Measurements from ENCODE around the gene CD200R1. TPM values are rescaled to one million over a fixed set of nuclear protein-coding genes. Genes with fewer than 3 reads are reported as not detected.

The CD200R1 gene
- total RNA-seq, 4 donors from 2014 or later, result 0.68 to 1.1 TPM; not detected in 2

GRCh38 chr3:112976001-112976400, 1.1 kb upstream of the CD200R1 start:
- H3K4me1 ChIP-seq, result peaks cover 0 to 4% (median 0%) of the 10 kb centered on the region in 4 donors
- in situ Hi-C loops (cut with MboI; ENCODE audit: low pct_ligation_motif_present in 1 of 4, low pct_unique_long_range_greater_than_20kb in 1 of 4, low sequenced_read_pairs in 3 of 4), result loop anchor here in 3 of 4 donors (10.0 to 25.0 kb wide), 5 partner anchors 241 to 864 kb away; partner anchors contain the start of genes CCDC80 (in 2 of the 3), ATG3 (in 1 of the 3) and SLC35A5 (in 1 of the 3)
- H3K27me3 ChIP-seq, result no peaks in the 10 kb centered on the region
- H3K4me3 ChIP-seq, result no peak overlapping the region
- peak overlapping the region in 1 of 4 donors; percentile 7 for H3K27ac ChIP-seq
- H3K9me3 ChIP-seq, result no peaks in the 10 kb centered on the region
- TF ChIP-seq, protein P1, sequence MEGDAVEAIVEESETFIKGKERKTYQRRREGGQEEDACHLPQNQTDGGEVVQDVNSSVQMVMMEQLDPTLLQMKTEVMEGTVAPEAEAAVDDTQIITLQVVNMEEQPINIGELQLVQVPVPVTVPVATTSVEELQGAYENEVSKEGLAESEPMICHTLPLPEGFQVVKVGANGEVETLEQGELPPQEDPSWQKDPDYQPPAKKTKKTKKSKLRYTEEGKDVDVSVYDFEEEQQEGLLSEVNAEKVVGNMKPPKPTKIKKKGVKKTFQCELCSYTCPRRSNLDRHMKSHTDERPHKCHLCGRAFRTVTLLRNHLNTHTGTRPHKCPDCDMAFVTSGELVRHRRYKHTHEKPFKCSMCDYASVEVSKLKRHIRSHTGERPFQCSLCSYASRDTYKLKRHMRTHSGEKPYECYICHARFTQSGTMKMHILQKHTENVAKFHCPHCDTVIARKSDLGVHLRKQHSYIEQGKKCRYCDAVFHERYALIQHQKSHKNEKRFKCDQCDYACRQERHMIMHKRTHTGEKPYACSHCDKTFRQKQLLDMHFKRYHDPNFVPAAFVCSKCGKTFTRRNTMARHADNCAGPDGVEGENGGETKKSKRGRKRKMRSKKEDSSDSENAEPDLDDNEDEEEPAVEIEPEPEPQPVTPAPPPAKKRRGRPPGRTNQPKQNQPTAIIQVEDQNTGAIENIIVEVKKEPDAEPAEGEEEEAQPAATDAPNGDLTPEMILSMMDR (IDR thresholded peaks at IDR 0.05), result no peak
- no peak for TF ChIP-seq POLR2AphosphoS5 (IDR thresholded peaks at IDR 0.05)
- TF ChIP-seq EP300 (IDR thresholded peaks at IDR 0.05; ENCODE audit: low read depth), result no peak
- no peak for TF ChIP-seq POLR2A (IDR thresholded peaks at IDR 0.05)
- DNase-seq, result no peak
- no peaks in the 10 kb centered on the region for H3K36me3 ChIP-seq
- intact Hi-C loops (cut with DNase I; ENCODE audit: low total_unique reads), result loop anchor here (5.0 to 10.0 kb wide), 2 partner anchors 334 to 391 kb away; partner anchors contain the start of gene CCDC80

DNA sequence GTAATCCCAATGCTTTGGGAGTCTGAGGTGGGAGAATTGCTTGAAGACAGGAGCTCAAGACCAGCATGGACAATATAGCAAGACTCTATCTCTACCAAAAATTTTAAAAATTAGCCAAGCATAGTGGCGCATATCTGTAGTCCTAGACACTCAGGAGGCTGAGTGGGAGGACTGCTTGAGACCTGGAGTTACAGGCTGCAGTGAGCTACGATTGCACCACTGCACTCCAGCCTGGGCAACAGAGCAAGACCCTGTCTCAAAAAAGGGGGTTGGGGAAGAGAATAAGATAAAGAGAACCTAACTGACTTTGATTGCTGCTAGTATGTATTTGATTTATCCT, 755 bp downstream of the CD200R1 start:
- intact Hi-C loops (cut with DNase I; ENCODE audit: low total_unique reads), result loop anchor here (10.0 kb wide), 1 partner anchor 389 kb away; no protein-coding TSS in a partner anchor
- H3K36me3 ChIP-seq, result no peaks in the 10 kb centered on the region
- peak overlapping the region; percentile 10 to 60 (median 32) for H3K27ac ChIP-seq
- H3K4me1 ChIP-seq, result peaks cover 0 to 4% (median 0%) of the 10 kb centered on the region in 4 donors
- 60 to 62% methylated on average over 1 to 2 of the region's 2 CpGs for WGBS, 2 donors (ENCODE audit: low coverage in 1 of 2)
- no peaks in the 10 kb centered on the region for H3K27me3 ChIP-seq
- no peak for DNase-seq
- H3K9me3 ChIP-seq, result no peaks in the 10 kb centered on the region
- in situ Hi-C loops (cut with MboI; ENCODE audit: low pct_ligation_motif_present in 1 of 4, low pct_unique_long_range_greater_than_20kb in 1 of 4, low sequenced_read_pairs in 3 of 4), result loop anchor here in 2 of 4 donors (10.0 kb wide), 2 partner anchors 239 to 329 kb away; partner anchors contain the start of gene CCDC80 (in 1 of the 2)
- TF ChIP-seq POLR2AphosphoS5 (IDR thresholded peaks at IDR 0.05) (no peak), EP300 (IDR thresholded peaks at IDR 0.05; ENCODE audit: low read depth) (no peak), POLR2A (IDR thresholded peaks at IDR 0.05) (no peak)
- TF ChIP-seq, protein P1 (IDR thresholded peaks at IDR 0.05), result no peak
- H3K4me3 ChIP-seq, result peak overlapping the region in 1 of 4 donors; percentile 29

DNA sequence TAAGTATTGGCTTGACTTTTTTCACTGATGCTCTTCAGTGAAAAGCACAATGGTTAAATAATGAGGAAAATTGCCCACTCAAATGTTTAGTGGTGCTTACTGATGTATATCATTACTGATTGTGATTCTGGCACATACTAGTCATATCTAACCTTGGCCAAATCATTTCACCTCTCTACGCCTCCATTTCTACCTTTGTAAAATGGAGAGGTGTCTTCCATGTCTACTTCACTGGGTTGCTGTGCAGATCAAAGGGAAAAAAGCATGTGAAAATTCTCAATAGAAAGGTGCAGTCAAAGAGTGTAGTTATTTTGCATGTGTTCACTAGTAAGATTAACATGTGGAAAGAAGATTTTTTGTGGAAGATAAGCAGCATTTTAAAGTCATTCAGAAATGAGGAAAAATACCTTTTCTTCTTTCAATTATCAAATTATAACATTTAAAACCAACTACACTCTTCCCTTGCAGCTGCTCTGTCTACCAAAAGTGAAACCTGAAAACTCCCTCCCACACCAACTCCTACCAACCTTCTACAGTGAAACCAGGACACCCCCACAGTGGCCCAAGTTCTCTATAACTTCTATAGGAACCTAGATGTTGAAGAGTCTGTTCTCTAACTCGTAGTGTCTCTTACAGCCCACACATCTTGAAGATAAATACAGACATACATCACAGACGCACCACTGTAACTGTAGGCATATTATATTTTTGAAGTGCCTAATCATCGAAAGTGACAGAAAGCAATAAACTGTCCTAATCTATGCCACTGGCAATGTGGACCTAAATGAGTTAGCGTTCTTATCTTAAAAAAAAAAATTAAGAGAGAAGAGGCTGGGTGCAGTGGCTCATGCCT, 1.4 kb downstream of the CD200R1 start:
- peak; percentile 24 for DNase-seq
- intact Hi-C loops (cut with DNase I; ENCODE audit: low total_unique reads), result loop anchor here (10.0 kb wide), 1 partner anchor 389 kb away; no protein-coding TSS in a partner anchor
- WGBS, 2 donors (ENCODE audit: low coverage in 1 of 2), result 53 to 62% methylated on average over 5 of the region's 5 CpGs
- Histone ChIP-seq H3K4me3 (peak overlapping the region in 1 of 4 donors; percentile 29), H3K27ac (peak overlapping the region in 3 of 4 donors; percentile 19 to 60 (median 45)), H3K9me3 (no peaks in the 10 kb centered on the region), H3K36me3 (no peaks in the 10 kb centered on the region), H3K4me1 (peaks cover 0 to 4% (median 0%) of the 10 kb centered on the region in 4 donors), H3K27me3 (no peaks in the 10 kb centered on the region)
- TF ChIP-seq POLR2AphosphoS5 (IDR thresholded peaks at IDR 0.05) (no peak), POLR2A (IDR thresholded peaks at IDR 0.05) (no peak), EP300 (IDR thresholded peaks at IDR 0.05; ENCODE audit: low read depth) (no peak)
- TF ChIP-seq, protein P1 (IDR thresholded peaks at IDR 0.05), result no peak
- in situ Hi-C loops (cut with MboI; ENCODE audit: low pct_ligation_motif_present in 1 of 4, low pct_unique_long_range_greater_than_20kb in 1 of 4, low sequenced_read_pairs in 3 of 4), result loop anchor here in 2 of 4 donors (10.0 kb wide), 2 partner anchors 239 to 329 kb away; partner anchors contain the start of gene CCDC80 (in 1 of the 2)

DNA sequence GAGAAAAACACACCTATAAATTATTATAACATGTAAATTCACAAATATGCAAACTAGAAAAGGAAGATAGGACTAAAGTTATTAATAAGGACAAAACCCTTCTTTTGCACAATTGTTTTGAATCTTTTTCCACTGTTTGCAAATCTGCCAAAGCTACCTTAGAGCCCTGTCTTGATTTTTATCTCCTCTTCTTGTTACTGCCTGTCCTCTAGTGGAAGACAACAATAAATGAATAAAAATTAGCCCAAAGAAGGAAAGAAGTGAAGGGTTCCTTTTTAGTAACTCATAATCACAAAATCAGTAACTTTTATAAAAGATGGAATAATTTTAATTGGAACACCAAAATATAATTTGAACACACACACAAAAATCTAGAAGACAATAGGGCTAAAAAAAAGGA, 2.7 kb downstream of the CD200R1 start:
- in situ Hi-C loops (cut with MboI; ENCODE audit: low pct_ligation_motif_present in 1 of 4, low pct_unique_long_range_greater_than_20kb in 1 of 4, low sequenced_read_pairs in 3 of 4), result loop anchor here in 2 of 4 donors (10.0 kb wide), 2 partner anchors 237 to 327 kb away; partner anchors contain the start of gene CCDC80 (in 1 of the 2)
- H3K4me1 ChIP-seq, result peaks cover 0 to 3% (median 0%) of the 10 kb centered on the region in 4 donors

More for the DNA sequence above, 2.7 kb downstream of the CD200R1 start:
- no peaks in the 10 kb centered on the region for H3K27me3 ChIP-seq
- intact Hi-C loops (cut with DNase I; ENCODE audit: low total_unique reads), result loop anchor here (10.0 kb wide), 1 partner anchor 387 kb away; no protein-coding TSS in a partner anchor
- DNase-seq, result no peak
- H3K9me3 ChIP-seq, result no peaks in the 10 kb centered on the region
- H3K4me3 ChIP-seq, result no peak overlapping the region
- H3K27ac ChIP-seq, result no peak overlapping the region
- no peaks in the 10 kb centered on the region for H3K36me3 ChIP-seq
- TF ChIP-seq POLR2AphosphoS5 (IDR thresholded peaks at IDR 0.05) (no peak), POLR2A (IDR thresholded peaks at IDR 0.05) (no peak), EP300 (IDR thresholded peaks at IDR 0.05; ENCODE audit: low read depth) (no peak)
- TF ChIP-seq, protein P1 (IDR thresholded peaks at IDR 0.05), result no peak
